Measurements from ENCODE around the gene PTPRA.
"Not testable (repeated sequence)": the region's sequence is repeated elsewhere in the genome, so short reads cannot be mapped to it uniquely, and the experiment has no call there.

The PTPRA gene

DNA sequence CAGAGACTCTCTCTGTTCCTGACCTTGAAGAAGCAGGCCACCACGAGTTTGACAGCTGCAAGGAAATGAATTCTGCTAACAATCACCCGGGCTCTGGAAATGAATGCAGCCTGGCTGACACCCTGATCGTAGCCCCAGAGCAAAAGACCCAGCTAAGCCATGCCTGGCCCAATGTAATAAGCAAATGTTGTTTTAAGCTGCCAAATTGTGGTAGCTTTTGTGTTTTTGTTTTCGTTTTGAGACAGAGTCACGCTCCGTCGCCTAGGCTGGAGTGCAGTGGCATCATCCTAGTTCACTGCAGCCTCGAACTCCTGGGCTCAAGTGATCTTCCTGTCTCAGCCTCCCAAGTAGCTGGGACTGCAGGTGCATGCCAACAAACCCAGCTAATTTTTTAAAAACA is 194.8 kb downstream of the PTPRA start:
- Histone ChIP-seq H3K9ac (ENCODE audit: low read depth, low read length) (no peak overlapping the region), H3K4me3 (ENCODE audit: low read depth, low read length) (no peak overlapping the region), H3K36me3 (ENCODE audit: control insufficient read depth, insufficient read depth, low read length) (no peaks in the 10 kb centered on the region), H3K27me3 (ENCODE audit: control insufficient read depth, insufficient read depth, low read length) (peaks cover 26% of the 10 kb centered on the region), H3K9me3 (ENCODE audit: control insufficient read depth, insufficient read depth, low read length) (no peaks in the 10 kb centered on the region), H3K4me1 (ENCODE audit: control insufficient read depth, insufficient read depth, low read length) (no peaks in the 10 kb centered on the region), H3K27ac (ENCODE audit: low read depth, low read length) (no peak overlapping the region)

DNA sequence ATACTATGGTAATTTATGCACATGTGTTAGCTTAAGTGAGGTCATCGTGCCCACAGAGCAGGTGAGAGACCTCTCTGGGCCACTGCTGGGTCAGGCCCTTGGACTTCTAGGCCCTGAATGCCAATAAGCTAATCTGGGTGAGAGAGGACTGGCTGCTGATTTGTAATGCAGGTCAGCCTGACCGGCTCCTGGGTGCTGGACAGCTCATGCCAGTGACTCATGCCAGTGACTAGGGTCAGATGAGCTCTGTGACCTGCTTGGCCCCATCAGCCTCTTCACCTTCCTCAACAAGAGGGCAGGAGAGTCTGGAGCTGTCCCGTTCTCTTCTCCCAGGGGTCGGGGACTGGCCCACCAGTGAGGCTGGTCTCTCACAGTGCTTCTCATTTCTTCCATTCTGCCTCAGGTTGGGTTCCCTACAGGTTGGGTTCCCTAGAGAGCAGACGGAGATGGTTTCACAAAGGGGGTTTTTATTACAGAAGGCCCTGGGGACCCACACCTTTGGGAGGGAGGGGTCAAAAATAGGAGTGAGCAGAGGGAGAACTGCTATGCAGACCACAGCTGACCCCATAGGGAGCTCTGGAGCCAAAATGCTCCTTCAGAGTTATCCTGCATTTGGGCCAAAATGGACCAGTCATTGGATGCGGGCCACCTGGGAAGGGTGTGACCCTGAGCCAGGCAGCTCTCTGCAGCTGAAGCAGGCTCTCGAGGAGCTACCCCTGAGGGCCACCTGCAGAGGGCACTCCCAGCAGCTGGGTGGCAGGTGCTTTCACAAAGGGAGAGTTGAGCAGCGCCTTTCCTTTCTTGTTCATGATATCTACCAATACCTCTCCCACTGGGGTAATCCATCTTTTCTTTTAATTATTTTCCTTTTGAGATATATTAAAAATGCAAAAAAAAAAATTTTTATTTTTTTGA is 196.0 kb downstream of the PTPRA start:
- Histone ChIP-seq H3K4me3 (ENCODE audit: low read depth, low read length) (no peak overlapping the region), H3K9ac (ENCODE audit: low read depth, low read length) (no peak overlapping the region), H3K27me3 (ENCODE audit: control insufficient read depth, insufficient read depth, low read length) (peaks cover 30% of the 10 kb centered on the region), H3K27ac (ENCODE audit: low read depth, low read length) (no peak overlapping the region), H3K4me1 (ENCODE audit: control insufficient read depth, insufficient read depth, low read length) (no peaks in the 10 kb centered on the region), H3K36me3 (ENCODE audit: control insufficient read depth, insufficient read depth, low read length) (no peaks in the 10 kb centered on the region), H3K9me3 (ENCODE audit: control insufficient read depth, insufficient read depth, low read length) (no peaks in the 10 kb centered on the region)

GRCh38 chr20:3070725-3071124 is 197.4 kb downstream of the PTPRA start:
- Histone ChIP-seq H3K36me3 (ENCODE audit: control insufficient read depth, insufficient read depth, low read length) (no peaks in the 10 kb centered on the region), H3K27me3 (ENCODE audit: control insufficient read depth, insufficient read depth, low read length) (peaks cover 30% of the 10 kb centered on the region), H3K9me3 (ENCODE audit: control insufficient read depth, insufficient read depth, low read length) (no peaks in the 10 kb centered on the region), H3K9ac (ENCODE audit: low read depth, low read length) (no peak overlapping the region), H3K4me3 (ENCODE audit: low read depth, low read length) (no peak overlapping the region), H3K27ac (ENCODE audit: low read depth, low read length) (no peak overlapping the region), H3K4me1 (ENCODE audit: control insufficient read depth, insufficient read depth, low read length) (no peaks in the 10 kb centered on the region)

GRCh38 chr20:3071266-3071609 is 198.0 kb downstream of the PTPRA start:
- no peak overlapping the region for H3K27ac ChIP-seq (ENCODE audit: low read depth, low read length)
- H3K36me3 ChIP-seq (ENCODE audit: control insufficient read depth, insufficient read depth, low read length): no peaks in the 10 kb centered on the region
- H3K9me3 ChIP-seq (ENCODE audit: control insufficient read depth, insufficient read depth, low read length): no peaks in the 10 kb centered on the region
- H3K27me3 ChIP-seq (ENCODE audit: control insufficient read depth, insufficient read depth, low read length): peaks cover 30% of the 10 kb centered on the region
- no peaks in the 10 kb centered on the region for H3K4me1 ChIP-seq (ENCODE audit: control insufficient read depth, insufficient read depth, low read length)
- no peak overlapping the region for H3K9ac ChIP-seq (ENCODE audit: low read depth, low read length)
- H3K4me3 ChIP-seq (ENCODE audit: low read depth, low read length): peak overlapping the region; percentile 52

- Histone ChIP-seq H3K9ac (ENCODE audit: low read depth, low read length) (no peak within 1 kb of the TSS), H3K27ac (ENCODE audit: low read depth, low read length) (no peak within 1 kb of the TSS), H3K9me3 (ENCODE audit: control insufficient read depth, insufficient read depth, low read length) (no peaks in the 10 kb centered on the region), H3K36me3 (ENCODE audit: control insufficient read depth, insufficient read depth, low read length) (no peaks in the 10 kb centered on the region), H3K4me3 (ENCODE audit: low read depth, low read length) (peak within 1 kb of the TSS; percentile 52), H3K4me1 (ENCODE audit: control insufficient read depth, insufficient read depth, low read length) (no peaks in the 10 kb centered on the region), H3K27me3 (ENCODE audit: control insufficient read depth, insufficient read depth, low read length) (peaks cover 30% of the 10 kb centered on the region)
These were observed 198.6 kb downstream of the PTPRA start, which contains the start of gene OXT for GRCh38 chr20:3071610-3072529. Gene OXT (plus strand): TSS chr20:3071620. CDS start chr20:3071656, 36 bp downstream.

GRCh38 chr20:3072530-3073250 is 199.4 kb downstream of the PTPRA start:
- no peak overlapping the region for H3K27ac ChIP-seq (ENCODE audit: low read depth, low read length)
- H3K9me3 ChIP-seq (ENCODE audit: control insufficient read depth, insufficient read depth, low read length): no peaks in the 10 kb centered on the region
- H3K4me3 ChIP-seq (ENCODE audit: low read depth, low read length): peak overlapping the region; percentile 52; the same call in 1 of the 2 replicates
- peaks cover 30% of the 10 kb centered on the region for H3K27me3 ChIP-seq (ENCODE audit: control insufficient read depth, insufficient read depth, low read length)
- no peaks in the 10 kb centered on the region for H3K36me3 ChIP-seq (ENCODE audit: control insufficient read depth, insufficient read depth, low read length)
- no peak overlapping the region for H3K9ac ChIP-seq (ENCODE audit: low read depth, low read length)
- H3K4me1 ChIP-seq (ENCODE audit: control insufficient read depth, insufficient read depth, low read length): no peaks in the 10 kb centered on the region

DNA sequence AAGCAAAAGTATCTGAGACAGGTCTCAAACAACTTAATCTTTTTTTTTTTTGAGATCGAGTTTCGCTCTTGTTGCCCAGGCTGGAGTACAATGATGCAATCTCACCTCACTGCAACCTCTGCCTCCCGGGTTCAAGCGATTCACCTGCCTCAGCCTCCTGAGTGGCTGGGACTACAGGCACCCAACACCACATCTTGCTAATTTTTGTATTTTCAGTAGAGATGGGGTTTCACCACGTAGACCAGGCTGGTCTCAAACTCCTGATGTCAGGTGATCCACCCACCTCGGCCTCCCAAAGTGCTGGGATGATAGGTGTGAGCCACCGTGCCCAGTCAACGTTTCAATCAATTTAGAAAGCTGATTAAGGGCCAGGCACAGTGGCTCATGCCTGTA is 200.0 kb downstream of the PTPRA start:
- H3K27me3 ChIP-seq (ENCODE audit: control insufficient read depth, insufficient read depth, low read length): peaks cover 30% of the 10 kb centered on the region
- H3K9ac ChIP-seq (ENCODE audit: low read depth, low read length); H3K4me3 ChIP-seq (ENCODE audit: low read depth, low read length); H3K36me3 ChIP-seq (ENCODE audit: control insufficient read depth, insufficient read depth, low read length); H3K27ac ChIP-seq (ENCODE audit: low read depth, low read length); H3K4me1 ChIP-seq (ENCODE audit: control insufficient read depth, insufficient read depth, low read length); H3K9me3 ChIP-seq (ENCODE audit: control insufficient read depth, insufficient read depth, low read length): not testable (repeated sequence)

- peaks cover 30% of the 10 kb centered on the region for H3K27me3 ChIP-seq (ENCODE audit: control insufficient read depth, insufficient read depth, low read length)
- H3K4me1 ChIP-seq (ENCODE audit: control insufficient read depth, insufficient read depth, low read length): no peaks in the 10 kb centered on the region
- no peaks in the 10 kb centered on the region for H3K9me3 ChIP-seq (ENCODE audit: control insufficient read depth, insufficient read depth, low read length)
- H3K4me3 ChIP-seq (ENCODE audit: low read depth, low read length): no peak overlapping the region
- no peak overlapping the region for H3K9ac ChIP-seq (ENCODE audit: low read depth, low read length)
- H3K36me3 ChIP-seq (ENCODE audit: control insufficient read depth, insufficient read depth, low read length): no peaks in the 10 kb centered on the region
- H3K27ac ChIP-seq (ENCODE audit: low read depth, low read length): no peak overlapping the region
These were observed 201.5 kb downstream of the PTPRA start for GRCh38 chr20:3074812-3075211.

DNA sequence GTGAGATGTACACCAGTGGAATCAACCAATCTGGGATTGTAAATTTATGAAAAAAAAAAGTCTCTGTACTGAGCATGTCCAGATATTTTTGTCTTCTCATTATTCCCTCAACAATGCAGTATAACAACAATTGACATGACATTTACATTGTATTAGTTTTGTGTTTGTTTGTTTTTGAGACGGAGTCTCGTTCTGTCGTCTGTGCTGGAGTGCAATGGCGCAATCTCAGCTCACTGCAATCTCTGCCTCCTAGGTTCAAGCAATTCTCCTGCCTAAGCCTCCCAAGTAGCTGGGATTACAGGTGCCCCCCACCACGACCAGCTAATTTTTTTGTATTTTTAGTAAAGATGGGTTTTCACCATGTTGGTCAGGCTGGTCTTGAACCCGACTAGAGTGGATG is 202.0 kb downstream of the PTPRA start:
- not testable (repeated sequence) for H3K36me3 ChIP-seq (ENCODE audit: control insufficient read depth, insufficient read depth, low read length); H3K4me3 ChIP-seq (ENCODE audit: low read depth, low read length); H3K4me1 ChIP-seq (ENCODE audit: control insufficient read depth, insufficient read depth, low read length); H3K9me3 ChIP-seq (ENCODE audit: control insufficient read depth, insufficient read depth, low read length); H3K27ac ChIP-seq (ENCODE audit: low read depth, low read length); H3K9ac ChIP-seq (ENCODE audit: low read depth, low read length)
- peaks cover 32% of the 10 kb centered on the region for H3K27me3 ChIP-seq (ENCODE audit: control insufficient read depth, insufficient read depth, low read length)

- Histone ChIP-seq H3K36me3 (ENCODE audit: control insufficient read depth, insufficient read depth, low read length) (no peaks in the 10 kb centered on the region), H3K9ac (ENCODE audit: low read depth, low read length) (no peak overlapping the region), H3K9me3 (ENCODE audit: control insufficient read depth, insufficient read depth, low read length) (no peaks in the 10 kb centered on the region), H3K27me3 (ENCODE audit: control insufficient read depth, insufficient read depth, low read length) (peaks cover 34% of the 10 kb centered on the region), H3K4me1 (ENCODE audit: control insufficient read depth, insufficient read depth, low read length) (no peaks in the 10 kb centered on the region), H3K4me3 (ENCODE audit: low read depth, low read length) (no peak overlapping the region), H3K27ac (ENCODE audit: low read depth, low read length) (no peak overlapping the region)
These were observed 204.4 kb downstream of the PTPRA start for GRCh38 chr20:3077618-3078134.
